GM18498 (cell line): ENCODE data around the gene KCTD1.

Experiments used
- ATAC-seq: cut with Tn5 transposase; IDR thresholded peaks from one replicate; pipeline ENCODE4 v1.9.1; 2021; ENCODE audit warnings: mild to moderate bottlenecking, moderate library complexity; ENCODE audit not compliant: unreplicated experiment

The KCTD1 gene

DNA sequence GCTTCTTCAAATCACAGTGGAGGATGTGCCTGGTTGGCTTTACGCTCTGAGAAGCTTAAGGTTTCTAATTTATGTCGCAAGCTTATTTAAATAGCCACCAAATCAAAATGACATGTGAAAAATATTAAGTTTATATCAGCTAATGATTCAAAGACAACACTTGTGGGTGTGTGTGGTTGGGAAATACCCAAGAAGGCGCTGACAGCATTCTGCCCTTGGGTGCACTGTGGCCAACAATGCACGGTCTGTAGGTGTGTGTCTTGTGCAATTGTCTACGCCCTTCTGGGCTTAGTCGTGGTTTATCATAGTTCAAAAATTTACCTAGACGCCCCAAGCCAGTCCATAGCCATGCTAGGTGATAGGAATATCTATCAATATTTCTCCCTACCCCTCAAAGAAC, 60.9 kb downstream of the KCTD1 start:
- ATAC-seq: peak; percentile 92

DNA sequence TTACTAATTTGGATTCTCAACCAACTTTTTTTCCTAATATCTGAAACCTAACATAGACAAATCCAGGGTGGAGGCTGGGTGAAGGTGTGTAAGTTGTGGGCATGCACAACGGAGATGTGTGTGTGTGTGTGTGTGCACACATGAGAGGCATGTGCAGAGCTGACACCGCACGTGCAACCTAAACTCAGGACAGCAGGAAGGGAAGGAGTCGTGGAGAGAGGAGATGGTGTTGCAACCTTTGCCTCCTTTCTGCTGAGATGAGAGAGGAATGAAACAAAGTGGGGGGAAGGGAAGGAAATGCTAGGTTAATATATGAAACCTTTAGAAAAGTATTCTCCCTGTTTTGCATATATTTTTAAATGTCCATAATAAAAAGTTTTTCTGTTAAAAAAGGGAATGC, 64.7 kb downstream of the KCTD1 start:
- no peak for ATAC-seq

DNA sequence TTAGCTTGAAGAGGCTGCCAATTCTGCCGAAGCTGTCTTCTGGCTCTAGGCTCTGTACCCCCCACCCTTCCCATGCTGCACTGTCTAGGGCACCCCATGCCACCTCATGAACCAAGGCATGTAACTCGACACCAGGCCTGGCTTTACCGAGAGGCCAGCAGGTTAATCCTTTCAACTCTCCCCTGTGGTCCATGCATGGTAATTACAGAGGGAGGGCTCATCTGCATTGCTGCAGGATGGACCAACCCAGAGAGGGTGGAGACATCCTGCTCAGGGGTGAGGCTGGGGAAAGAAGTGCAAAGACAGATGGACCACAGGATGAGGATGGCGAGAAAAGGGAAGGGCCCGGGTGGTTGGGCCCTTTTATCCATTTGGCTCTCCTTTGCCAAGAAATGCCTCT, 65.8 kb downstream of the KCTD1 start:
- ATAC-seq: no peak

DNA sequence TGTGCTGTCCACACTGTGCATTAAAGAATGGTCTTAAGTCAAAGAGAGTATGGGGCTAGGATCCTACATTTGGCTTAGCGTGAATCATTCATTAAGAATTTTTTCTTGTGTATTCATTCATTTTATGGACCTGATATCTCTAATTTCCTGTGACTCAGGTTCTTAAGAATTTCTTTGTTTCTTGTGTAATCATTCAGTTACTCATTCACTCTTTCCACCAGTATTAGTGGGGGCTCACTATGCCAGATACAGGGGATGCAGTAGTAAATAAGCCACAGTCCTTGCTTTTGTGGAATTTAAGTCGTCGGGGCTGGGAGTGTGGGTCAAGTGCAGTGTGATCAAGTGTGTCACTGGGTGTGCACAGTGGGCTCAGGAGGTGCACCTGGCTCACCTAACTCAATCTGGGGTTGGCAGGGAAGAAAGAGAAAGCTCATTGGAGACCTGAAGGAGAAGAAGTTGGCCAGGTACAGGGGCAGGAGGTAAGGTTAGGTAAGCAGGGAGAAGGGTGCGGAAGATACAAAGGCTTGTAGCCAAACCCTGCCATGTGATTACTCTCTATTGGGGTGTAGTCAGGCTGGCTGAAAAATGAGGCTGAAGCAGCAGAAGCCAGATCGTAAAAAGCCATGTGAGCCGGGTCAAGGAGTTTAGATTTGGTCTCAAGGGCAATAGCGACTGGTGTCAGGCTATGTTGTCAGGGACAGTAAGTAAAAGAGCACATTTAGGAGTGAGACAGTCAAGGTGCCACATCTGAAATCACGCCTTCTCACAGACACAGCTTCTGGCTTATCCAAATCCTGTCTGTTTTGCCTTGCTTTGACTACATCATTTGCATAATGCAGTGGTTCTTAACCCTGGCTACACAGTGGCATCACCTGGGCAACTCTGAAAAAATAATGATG, 67.2 kb downstream of the KCTD1 start:
- ATAC-seq: no peak

DNA sequence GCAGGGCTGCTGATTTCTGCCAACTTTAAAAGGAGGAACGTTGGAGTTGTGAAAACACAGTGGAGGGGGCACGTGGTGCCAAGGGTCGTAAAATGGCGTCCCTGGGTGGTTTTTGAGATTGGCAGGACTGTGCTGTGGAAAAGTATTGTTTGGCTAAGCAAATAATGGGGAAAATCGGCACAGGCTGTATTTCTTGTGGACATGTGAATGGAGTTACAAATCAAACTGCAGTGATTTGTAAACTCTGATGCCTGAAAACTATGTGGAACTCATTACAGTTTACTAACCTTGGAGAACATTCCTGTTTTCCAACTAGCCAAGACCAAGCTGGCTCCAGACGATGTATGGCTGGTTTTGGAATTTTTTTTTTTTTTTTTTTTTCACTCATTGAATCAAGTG, 68.7 kb downstream of the KCTD1 start:
- no peak for ATAC-seq

DNA sequence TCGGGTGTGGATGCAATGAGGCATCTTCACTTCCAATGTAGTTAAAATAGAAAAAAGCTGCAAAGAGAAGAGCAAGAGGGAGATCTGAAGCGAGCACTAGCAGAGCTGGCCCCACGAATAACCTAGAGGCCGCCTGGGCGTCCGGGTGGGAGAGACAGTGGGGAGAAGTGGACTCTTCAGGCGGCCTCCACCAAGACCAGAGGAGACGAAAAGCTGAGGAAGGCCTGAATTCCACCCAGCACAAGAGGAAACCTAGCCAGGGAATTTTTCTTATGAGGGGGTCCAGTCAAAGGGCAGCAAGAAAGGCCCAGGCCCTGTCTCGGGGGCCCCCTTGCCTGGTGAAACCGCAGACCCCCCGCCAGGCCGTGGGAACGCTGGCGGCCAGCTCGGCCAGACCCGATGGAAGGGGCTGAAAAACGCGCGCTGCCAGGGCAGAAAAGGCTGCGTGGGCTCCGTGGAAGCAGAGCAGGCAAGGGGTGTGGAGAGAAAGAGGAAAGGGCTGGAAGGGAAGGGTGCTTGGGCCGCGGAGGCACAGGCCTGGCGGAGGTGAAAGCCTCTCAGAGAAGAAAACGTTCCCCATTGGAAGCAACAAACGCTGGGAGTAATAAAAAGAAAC, 69.2 kb downstream of the KCTD1 start:
- no peak for ATAC-seq

DNA sequence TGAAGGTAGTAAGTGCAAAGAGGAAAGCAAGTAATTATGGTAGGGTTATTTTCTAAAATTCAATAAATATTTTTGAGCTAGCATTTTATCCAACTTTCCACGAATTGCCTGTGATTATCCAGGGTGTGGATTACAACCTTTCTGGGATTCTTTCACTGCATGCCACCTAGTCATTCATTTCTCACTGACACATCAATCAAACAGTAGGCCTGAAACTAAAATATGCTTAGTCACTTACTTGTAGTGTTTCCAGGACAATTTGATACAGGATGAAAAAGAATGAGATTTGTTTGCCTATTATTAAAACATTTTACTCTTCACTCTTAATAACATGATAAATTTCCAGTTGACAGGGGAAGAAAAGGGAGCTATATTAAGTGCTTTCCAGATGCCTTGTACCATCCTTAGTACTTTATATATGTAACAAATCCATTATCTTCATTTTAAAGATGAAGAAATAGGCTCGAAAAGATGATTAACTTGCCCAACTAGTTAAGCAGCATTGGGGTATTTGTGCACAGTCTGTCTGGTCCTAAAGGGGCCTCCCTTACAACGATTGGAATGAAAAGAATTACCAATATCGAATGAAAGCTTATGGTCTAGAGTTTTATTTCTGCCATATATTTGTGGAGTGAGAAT, 70.4 kb downstream of the KCTD1 start:
- ATAC-seq: no peak

DNA sequence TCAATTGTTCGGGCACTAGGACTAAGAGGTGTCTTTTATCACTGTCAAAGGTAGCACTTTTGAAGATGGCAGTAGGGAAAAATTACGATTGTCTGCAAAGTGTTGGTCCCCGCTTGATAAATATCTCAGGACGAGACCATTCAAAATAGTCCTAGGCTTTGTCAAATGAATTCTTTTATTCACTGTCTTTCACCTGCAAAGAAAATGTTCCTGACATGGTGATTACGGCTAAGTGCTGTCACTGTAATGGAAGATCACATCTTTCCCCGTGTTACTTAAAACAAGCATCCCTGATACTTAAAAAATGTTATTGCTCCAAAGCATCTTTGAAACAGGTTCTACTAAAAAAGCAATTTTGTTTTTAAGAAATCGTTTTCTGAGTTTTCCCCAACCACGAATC, 71.7 kb downstream of the KCTD1 start:
- no peak for ATAC-seq

DNA sequence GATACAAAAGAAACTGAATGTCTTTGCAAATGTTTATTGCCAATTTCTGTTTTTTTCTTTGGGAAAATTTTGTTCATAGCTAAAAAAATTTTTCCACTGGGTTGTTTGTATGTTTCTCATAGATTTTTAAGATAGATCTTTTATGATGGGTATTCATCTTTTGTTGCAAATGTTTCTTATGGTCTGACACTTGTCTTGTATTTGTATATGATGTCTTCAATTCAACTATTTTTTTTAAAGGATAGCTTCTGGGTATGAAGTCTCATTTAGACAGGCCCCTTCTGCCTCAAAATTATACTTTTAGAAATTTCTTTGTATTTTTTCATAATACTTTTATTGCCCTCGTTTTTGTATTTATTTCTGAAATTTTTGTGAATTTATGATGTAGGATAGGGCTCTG, 73.8 kb downstream of the KCTD1 start:
- ATAC-seq: no peak

DNA sequence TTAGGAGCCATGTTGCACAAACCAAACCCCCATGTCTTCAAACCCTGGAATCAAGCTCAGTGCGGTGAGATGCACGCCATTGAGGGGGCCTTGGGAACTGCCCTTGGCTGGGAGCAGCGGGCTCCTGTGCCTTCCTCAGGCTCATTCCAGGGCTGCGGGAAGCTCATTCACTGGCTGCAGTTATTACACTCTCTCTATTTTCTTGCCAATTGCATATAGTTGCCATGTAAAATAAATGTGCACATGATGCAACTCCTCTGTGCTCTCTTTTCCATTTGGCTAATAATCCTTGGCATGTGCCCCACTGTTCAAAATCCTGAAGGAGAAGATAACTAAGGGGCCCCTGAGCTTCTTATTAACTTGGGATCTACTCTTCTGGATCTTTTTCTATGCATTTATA, 74.7 kb downstream of the KCTD1 start:
- ATAC-seq: no peak

DNA sequence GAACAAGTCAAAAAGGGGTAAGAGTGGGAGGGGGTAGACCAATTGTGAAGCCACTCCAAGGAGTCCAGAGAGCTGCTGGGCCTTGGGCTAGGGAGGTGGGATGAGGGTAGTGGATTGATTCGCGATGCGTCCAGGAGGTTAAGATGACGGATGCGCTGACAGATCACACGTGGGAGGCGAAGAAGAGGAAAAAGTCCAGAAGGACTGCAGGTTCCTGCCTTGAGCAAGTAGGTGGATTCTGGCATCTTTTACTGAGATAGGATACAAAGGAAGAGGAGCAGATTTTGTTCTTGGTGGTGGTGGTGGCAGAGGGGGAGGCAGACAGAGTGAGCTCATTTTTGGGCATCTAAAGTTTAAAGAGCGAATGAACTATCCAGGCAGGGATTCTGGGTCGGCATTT, 76.5 kb downstream of the KCTD1 start:
- ATAC-seq: no peak

DNA sequence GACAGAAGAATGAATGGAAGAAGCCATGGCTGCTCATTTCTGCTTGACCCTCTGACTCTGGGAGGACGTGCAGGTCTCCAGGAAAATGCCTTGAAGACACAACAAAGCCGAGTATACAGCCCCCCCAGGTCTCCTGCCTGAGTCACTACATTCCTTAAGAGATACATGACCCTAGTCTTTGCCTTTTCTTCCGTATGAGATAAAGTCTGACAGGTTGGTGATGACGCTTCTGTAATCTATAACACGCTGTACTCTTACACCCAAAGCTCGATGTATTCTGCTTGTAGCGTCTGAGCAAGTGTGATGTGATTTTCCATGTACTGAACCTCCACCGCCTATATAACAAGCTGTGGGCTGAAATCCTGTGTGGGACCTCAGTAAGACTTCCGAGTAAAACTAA, 77.3 kb downstream of the KCTD1 start:
- ATAC-seq: no peak

DNA sequence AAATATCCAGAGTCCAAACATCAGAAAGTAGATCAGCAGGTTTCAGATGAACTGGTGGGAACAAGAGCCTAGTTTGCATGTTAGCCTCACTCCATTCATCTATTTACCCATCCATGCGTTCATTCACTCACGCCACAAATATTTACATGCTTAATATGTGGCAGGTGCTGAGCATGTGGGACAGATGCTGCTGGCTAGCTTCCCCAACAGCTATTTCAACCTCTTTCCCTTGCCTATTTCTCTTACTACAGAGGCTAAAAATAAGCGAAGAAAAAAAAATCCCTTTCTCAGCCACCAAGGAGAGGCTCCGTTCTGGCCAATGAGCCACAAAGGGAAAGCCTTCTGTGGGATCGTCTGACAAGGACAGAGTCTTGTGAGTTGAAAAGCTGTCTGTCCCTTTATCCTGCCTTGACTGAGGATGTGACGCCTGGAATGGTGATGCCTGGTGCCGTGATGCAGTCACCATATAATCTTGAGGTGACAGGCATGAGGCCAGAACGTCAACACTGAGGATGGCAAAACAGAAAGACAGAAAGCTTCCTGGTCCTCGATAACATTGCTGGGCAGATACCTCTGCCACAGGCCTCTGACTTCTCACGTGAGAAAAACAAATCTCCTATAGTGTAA, 78.2 kb downstream of the KCTD1 start:
- peak; percentile 86 for ATAC-seq

DNA sequence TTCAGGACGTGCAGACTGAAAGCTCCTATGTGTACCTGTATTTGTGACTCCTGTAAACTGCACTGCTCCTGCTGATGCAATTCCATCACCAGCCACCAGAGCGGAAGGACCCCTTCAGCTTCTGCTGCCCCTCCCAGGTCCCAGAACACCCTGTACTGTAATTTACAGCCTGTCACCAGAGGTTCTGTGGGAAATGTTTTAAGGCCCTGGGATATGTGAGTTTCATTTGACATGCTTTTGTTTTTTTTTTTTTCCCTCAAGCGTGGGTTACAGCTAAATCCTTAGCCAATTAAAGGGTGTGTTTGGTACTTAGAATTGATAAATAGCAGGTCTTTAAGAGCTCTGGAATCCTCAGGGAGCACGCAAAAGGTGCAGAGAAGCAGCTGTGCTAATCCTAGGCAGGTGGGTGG, 79.4 kb downstream of the KCTD1 start:
- peak; percentile 55 for ATAC-seq

DNA sequence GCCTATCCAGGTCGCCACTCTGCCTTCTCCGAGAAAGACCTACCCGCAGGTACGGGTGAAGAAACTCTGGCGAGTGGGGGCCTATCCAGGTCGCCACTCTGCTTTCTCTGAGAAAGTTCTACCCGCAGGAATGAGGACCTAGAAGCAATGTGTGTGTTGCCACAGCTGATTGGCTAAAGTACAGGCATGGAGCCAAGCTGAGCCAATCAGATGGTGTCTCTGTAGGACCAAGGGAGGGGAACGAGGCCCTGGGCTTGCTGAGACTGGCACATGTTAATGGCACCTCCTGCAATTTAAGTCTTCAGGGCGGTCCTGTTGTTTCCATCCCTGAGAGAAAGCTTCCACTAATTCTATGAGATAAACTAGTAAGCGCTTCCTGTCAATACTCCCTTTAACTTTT, 82.3 kb downstream of the KCTD1 start:
- ATAC-seq: no peak

DNA sequence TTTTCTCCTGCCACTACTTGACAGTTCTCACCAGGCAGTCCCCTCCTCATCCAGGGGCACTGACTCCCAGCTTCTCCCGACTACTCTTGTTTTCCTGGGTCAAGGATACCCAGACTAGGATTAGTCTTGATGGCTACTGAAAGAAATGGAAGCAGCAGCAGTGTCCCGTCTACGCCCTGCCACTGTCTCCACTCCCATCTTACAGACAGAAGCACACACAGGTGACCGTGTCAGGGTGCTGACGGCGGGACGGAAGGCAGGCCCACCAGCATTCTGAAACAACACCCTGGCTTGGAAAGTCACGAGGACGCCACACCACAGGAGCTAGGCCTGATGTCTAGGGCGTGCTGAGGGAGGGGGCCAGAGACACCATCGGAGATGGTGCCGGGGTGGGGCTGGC, 82.9 kb downstream of the KCTD1 start:
- no peak for ATAC-seq

DNA sequence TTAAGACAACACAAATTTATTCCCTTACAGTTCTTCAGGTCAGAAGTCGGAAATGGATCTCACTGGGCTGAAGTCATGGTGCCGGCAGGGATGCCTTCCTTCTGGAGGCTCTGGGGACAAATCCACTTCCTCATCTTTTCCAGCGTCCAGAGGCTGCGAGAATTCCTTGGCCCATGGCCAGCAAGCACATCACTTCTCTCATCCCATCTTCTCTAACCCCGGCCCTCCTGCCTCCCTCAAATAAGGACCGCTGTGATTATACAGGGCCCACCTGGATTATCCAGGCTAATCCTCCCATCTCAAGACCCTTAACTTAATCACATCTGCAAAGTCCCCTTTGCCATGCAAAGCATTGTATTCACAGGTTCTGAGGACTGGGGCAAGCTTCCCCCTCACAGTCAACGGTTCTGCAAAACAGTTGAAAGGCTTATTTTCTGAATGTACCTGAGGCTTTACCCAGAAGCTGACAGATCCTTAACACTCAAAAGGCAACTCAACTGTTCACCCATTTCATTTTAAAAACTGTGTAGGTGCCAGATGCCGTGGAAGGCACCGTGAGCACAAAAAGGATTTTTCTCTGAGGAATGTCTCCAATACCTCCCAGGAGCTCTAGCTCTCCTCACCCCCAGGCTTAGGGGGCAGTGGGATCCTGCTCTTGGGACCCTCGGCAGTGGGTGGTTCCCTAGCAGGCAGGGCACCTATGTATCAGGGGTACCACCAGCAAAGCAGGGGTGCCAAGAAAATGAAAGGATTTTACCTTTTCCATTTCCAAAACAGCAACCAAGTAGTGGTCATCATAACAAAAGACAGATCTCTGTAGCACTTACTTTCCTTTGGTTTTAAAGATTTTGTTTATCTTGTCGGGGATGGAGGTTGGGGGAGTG, 84.0 kb downstream of the KCTD1 start:
- no peak for ATAC-seq

DNA sequence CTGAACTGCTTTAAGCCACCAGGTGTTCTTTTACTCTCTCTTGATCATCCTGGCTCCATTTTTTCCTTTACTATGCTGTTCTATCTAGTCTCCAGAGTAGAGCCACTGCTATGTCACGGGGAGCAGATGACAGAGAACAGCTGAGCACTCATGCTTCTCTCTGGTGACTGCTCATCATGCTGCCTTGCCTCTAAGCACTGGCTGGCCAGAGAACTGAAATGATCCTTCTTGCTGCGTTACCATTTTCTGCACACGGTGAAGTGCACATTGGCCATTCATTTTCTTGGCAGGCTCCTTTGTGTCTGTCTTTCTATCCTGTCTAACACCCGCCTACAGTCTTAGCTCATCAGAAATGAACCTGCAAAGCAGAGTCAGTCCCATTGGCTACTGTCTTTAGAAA, 86.0 kb downstream of the KCTD1 start:
- ATAC-seq: no peak

DNA sequence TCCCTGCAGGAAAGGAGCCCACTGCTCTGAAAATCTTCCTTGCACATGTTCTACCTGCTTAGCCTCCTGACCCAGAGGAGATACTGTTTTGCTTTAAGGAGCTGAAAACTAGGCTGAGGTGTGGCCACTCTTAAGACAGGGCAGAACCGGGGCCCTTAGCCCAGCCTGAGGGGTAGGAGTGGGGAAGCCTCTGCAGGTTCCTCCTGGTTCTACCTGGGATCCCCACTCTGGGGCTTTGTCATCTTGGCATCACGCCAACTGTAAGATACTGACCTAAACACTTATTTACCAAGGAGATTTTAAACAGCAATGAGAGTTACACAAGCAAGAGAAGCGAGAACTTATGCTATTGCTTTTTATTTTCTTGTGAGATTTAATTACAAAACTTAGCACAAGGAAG, 86.9 kb downstream of the KCTD1 start:
- no peak for ATAC-seq

DNA sequence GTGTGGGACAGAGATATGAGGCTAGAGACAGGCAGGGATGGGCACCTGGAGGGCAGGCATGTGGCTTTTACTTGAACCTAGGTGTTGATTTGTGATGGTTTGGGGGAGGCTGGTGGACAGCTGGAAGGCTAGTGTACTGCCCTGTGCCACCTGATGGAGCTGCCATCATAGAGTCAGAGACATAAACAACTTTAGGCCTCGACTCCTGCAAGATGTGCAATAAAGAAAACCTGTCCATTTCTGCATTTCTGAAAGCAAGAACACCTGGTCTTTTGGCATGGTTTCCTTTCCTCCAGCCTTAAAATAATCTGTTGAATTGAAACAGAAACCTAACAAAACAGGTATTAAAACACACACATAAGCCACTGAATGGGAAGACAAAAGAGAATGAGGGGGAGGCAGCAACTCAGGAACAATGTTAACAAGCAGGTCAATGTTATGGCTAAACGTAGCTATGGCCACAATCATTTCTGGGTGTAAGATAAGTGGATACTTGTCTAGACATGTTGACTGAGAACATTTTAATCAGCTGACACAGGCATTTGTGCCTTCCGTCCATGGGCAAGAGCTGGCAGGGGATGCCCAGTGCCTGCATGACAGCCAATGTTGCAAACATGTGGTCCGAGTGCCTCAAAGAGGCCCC, 87.8 kb downstream of the KCTD1 start:
- ATAC-seq: peak; percentile 81
